ENCODE results near the gene ABHD17A.
A peak's percentile ranks its signal among the peaks of the same experiment; 100 is the strongest.

The ABHD17A gene

GRCh38 chr19:1865172-1866010 lies 19.9 kb downstream of the ABHD17A start:
- H3K4me3 ChIP-seq (ENCODE audit: low read depth, low read length): no peak overlapping the region

- peak overlapping the region; percentile 61 for H3K4me3 ChIP-seq (ENCODE audit: low read depth, low read length)
Observed at GRCh38 chr19:1864480-1865171, 20.7 kb downstream of the ABHD17A start.

- peak overlapping the region; percentile 61 for H3K4me3 ChIP-seq (ENCODE audit: low read depth, low read length)
Observed at GRCh38 chr19:1863638-1864479, 21.4 kb downstream of the ABHD17A start.

GRCh38 chr19:1863328-1863637 lies 22.0 kb downstream of the ABHD17A start, which contains the start of gene KLF16:
KLF16 (minus strand) TSS chr19:1863579; CDS start chr19:1863497, 82 bp downstream.
- H3K4me3 ChIP-seq (ENCODE audit: low read depth, low read length): peak within 1 kb of the TSS; percentile 62

- peak overlapping the region; percentile 62 for H3K4me3 ChIP-seq (ENCODE audit: low read depth, low read length)
Observed at GRCh38 chr19:1862424-1863327, 22.6 kb downstream of the ABHD17A start.

GRCh38 chr19:1862068-1862423 lies 23.2 kb downstream of the ABHD17A start:
- H3K4me3 ChIP-seq (ENCODE audit: low read depth, low read length): peak overlapping the region; percentile 62

- H3K4me3 ChIP-seq (ENCODE audit: low read depth, low read length): peak overlapping the region; percentile 62
Observed at GRCh38 chr19:1861599-1862031, 23.7 kb downstream of the ABHD17A start.

- H3K4me3 ChIP-seq (ENCODE audit: low read depth, low read length): peak overlapping the region; percentile 62
Observed at GRCh38 chr19:1860821-1861598, 24.3 kb downstream of the ABHD17A start.

- H3K4me3 ChIP-seq (ENCODE audit: low read depth, low read length): peak overlapping the region; percentile 1
Observed at GRCh38 chr19:1860042-1860775, 25.1 kb downstream of the ABHD17A start.

- no peak overlapping the region for H3K4me3 ChIP-seq (ENCODE audit: low read depth, low read length)
Observed at GRCh38 chr19:1859331-1859781, 25.9 kb downstream of the ABHD17A start.

GRCh38 chr19:1858412-1859081 lies 26.7 kb downstream of the ABHD17A start:
- no peak overlapping the region for H3K4me3 ChIP-seq (ENCODE audit: low read depth, low read length)

GRCh38 chr19:1857648-1858326 lies 27.5 kb downstream of the ABHD17A start:
- peak overlapping the region; percentile 27 for H3K4me3 ChIP-seq (ENCODE audit: low read depth, low read length)

- peak overlapping the region; percentile 27 for H3K4me3 ChIP-seq (ENCODE audit: low read depth, low read length)
Observed at GRCh38 chr19:1856698-1857603, 28.3 kb downstream of the ABHD17A start.

GRCh38 chr19:1856345-1856697 lies 29.0 kb downstream of the ABHD17A start:
- no peak overlapping the region for H3K4me3 ChIP-seq (ENCODE audit: low read depth, low read length)

GRCh38 chr19:1855828-1856255 lies 29.5 kb downstream of the ABHD17A start:
- H3K4me3 ChIP-seq (ENCODE audit: low read depth, low read length): no peak overlapping the region

GRCh38 chr19:1855040-1855827 lies 30.1 kb downstream of the ABHD17A start:
- H3K4me3 ChIP-seq (ENCODE audit: low read depth, low read length): no peak overlapping the region
